Activated naive CD4-positive, alpha-beta T cell treated with anti-CD3 and anti-CD28 coated beads, Interleukin-2, amount 10 ng/mL, durations not matched to agents 7 days and 5 days (primary cell): ENCODE data around the gene PEF1.

Experiments
- CTCF ChIA-PET: fragments of 350-600 bp; sonication (Branson Sonifier 250); formaldehyde crosslinking; loops from one replicate; lab custom pipeline; 2021; ENCODE audit warnings: antibody characterized with exemption; lab: Charles Lee
- DNase-seq: peaks from one replicate; pipeline ENCODE4 v3.0.0-alpha.2; 2020
- H3K27ac Mint-ChIP-seq: one replicate; pipeline ENCODE4 v1.8.0; 2021; ENCODE audit warnings: mild to moderate bottlenecking, moderate library complexity, mixed read lengths
- H3K27me3 Mint-ChIP-seq: one replicate; pipeline ENCODE4 v1.8.0; 2021; ENCODE audit warnings: mild to moderate bottlenecking, mixed read lengths
- H3K36me3 Mint-ChIP-seq: one replicate; pipeline ENCODE4 v1.8.0; 2021; ENCODE audit warnings: mixed read lengths
- H3K4me1 Mint-ChIP-seq: one replicate; pipeline ENCODE4 v1.8.0; 2021; ENCODE audit warnings: mixed read lengths
- H3K4me3 Mint-ChIP-seq: one replicate; pipeline ENCODE4 v1.8.0; 2021; ENCODE audit warnings: mild to moderate bottlenecking, moderate library complexity, mixed read lengths
- H3K9me3 Mint-ChIP-seq: one replicate; pipeline ENCODE4 v1.8.0; 2021; ENCODE audit warnings: mixed read lengths

The PEF1 gene

DNA sequence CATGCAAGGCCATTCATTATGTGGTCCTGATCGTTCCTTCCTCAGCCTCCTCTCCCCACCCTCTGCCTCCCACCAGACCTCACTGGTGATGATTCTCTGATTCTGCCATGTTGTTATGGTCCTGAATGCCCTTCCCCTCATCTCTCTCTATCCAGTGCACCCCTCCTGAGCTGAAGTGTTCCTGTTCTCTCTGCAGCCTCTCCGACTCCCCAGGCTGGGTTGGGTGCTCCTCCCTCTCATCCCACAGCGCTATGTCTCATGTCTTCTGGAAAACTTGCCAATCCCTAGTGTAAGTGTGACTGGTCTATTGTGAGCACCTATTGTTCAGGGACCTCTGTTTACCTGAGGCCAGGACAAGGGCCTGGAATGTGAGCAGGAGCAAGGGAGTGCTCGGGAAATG lies 11.1 kb upstream of the PEF1 start:
- H3K27ac Mint-ChIP-seq = no peak overlapping the region
- no peak overlapping the region for H3K4me3 Mint-ChIP-seq
- H3K27me3 Mint-ChIP-seq = peaks cover 55% of the 10 kb centered on the region

GRCh38 chr1:31655104-31655503 lies 10.4 kb upstream of the PEF1 start:
- no peak for DNase-seq
- H3K9me3 Mint-ChIP-seq = no peaks in the 10 kb centered on the region
- H3K4me1 Mint-ChIP-seq = no peaks in the 10 kb centered on the region
- H3K36me3 Mint-ChIP-seq = no peaks in the 10 kb centered on the region
- H3K4me3 Mint-ChIP-seq = no peak overlapping the region
- CTCF ChIA-PET = interaction anchor here (1.3 kb wide), 1 partner anchor 8 kb away, joined by 4 read pairs; no protein-coding TSS in a partner anchor
- peaks cover 59% of the 10 kb centered on the region for H3K27me3 Mint-ChIP-seq
- no peak overlapping the region for H3K27ac Mint-ChIP-seq

More for the DNA sequence above, 11.1 kb upstream of the PEF1 start:
- CTCF ChIA-PET = no interaction called here
- Mint-ChIP-seq H3K36me3 (no peaks in the 10 kb centered on the region), H3K4me1 (no peaks in the 10 kb centered on the region), H3K9me3 (no peaks in the 10 kb centered on the region)
- no peak for DNase-seq

- CTCF ChIA-PET = interaction anchor here (1.3 to 1.6 kb wide), 2 partner anchors 9 to 61 kb away, joined by 3 to 4 read pairs; no protein-coding TSS in a partner anchor
- H3K27me3 Mint-ChIP-seq = peaks cover 66% of the 10 kb centered on the region
- no peaks in the 10 kb centered on the region for H3K36me3 Mint-ChIP-seq
- no peak overlapping the region for H3K27ac Mint-ChIP-seq
- no peaks in the 10 kb centered on the region for H3K4me1 Mint-ChIP-seq
- H3K4me3 Mint-ChIP-seq = no peak overlapping the region
- no peak for DNase-seq
- H3K9me3 Mint-ChIP-seq = no peaks in the 10 kb centered on the region
These were observed 9.7 kb upstream of the PEF1 start for GRCh38 chr1:31654474-31654776.

DNA sequence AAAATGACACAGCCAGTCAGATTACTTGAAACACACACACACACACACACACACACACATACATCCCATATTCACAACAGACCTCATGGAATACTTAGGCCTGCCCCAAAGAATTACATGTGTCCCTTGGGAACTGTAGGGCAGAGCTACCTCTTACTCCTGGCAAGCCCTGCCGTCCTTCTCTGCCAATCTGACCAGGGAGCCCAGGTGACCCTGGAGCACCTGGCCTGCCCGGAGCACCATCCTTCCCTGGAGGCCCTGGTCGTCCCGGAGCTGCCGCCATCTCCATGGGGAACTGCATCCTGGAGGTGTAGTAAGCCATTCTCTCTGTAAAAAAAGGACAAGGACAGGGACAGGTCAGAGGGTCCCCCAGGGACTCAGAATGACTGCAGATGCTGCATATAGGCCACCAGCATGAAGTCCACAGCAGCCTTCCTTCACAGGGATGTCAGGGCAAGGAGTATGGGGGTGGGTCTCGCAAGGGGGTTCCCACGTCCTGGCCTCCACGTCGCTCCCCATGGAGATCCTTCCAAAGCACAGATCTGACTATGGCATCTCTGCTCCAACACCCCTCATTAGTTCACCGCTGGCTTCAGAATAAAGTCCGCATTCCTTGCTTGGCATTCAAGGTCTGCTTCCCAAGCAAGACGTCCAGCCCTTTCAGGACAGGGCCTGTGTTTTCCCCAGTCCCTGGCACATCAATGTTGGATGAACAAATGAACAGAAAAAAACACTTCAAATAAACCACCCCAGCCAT lies 9.2 kb upstream of the PEF1 start:
- CTCF ChIA-PET = interaction anchor here (1.3 to 1.6 kb wide), 2 partner anchors 9 to 62 kb away, joined by 3 to 4 read pairs; no protein-coding TSS in a partner anchor
- H3K36me3 Mint-ChIP-seq = no peaks in the 10 kb centered on the region

GRCh38 chr1:31652891-31653499 lies 8.3 kb upstream of the PEF1 start:
- Mint-ChIP-seq H3K27ac (no peak overlapping the region), H3K27me3 (peaks cover 66% of the 10 kb centered on the region), H3K36me3 (no peaks in the 10 kb centered on the region), H3K4me3 (no peak overlapping the region), H3K9me3 (no peaks in the 10 kb centered on the region), H3K4me1 (peaks cover 3% of the 10 kb centered on the region)
- no peak for DNase-seq
- CTCF ChIA-PET = interaction anchor here (1.2 to 1.6 kb wide), 2 partner anchors 11 to 63 kb away, joined by 3 read pairs; no protein-coding TSS in a partner anchor

More for the DNA sequence above, 9.2 kb upstream of the PEF1 start:
- no peak overlapping the region for H3K27ac Mint-ChIP-seq
- no peak overlapping the region for H3K4me3 Mint-ChIP-seq
- no peaks in the 10 kb centered on the region for H3K9me3 Mint-ChIP-seq
- DNase-seq = no peak
- peaks cover 66% of the 10 kb centered on the region for H3K27me3 Mint-ChIP-seq
- no peaks in the 10 kb centered on the region for H3K4me1 Mint-ChIP-seq

GRCh38 chr1:31651766-31652165 lies 7.1 kb upstream of the PEF1 start:
- peaks cover 59% of the 10 kb centered on the region for H3K27me3 Mint-ChIP-seq
- peaks cover 10% of the 10 kb centered on the region for H3K4me1 Mint-ChIP-seq
- H3K9me3 Mint-ChIP-seq = no peaks in the 10 kb centered on the region
- CTCF ChIA-PET = interaction anchor here (1.2 kb wide), 1 partner anchor 12 kb away, joined by 3 read pairs; no protein-coding TSS in a partner anchor
- H3K4me3 Mint-ChIP-seq = no peak overlapping the region
- H3K27ac Mint-ChIP-seq = no peak overlapping the region
- no peaks in the 10 kb centered on the region for H3K36me3 Mint-ChIP-seq
- DNase-seq = no peak

- no peaks in the 10 kb centered on the region for H3K36me3 Mint-ChIP-seq
- no peak overlapping the region for H3K4me3 Mint-ChIP-seq
- DNase-seq = no peak
- H3K4me1 Mint-ChIP-seq = peaks cover 15% of the 10 kb centered on the region
- H3K27me3 Mint-ChIP-seq = peaks cover 55% of the 10 kb centered on the region
- CTCF ChIA-PET = no interaction called here
- peaks cover 3% of the 10 kb centered on the region for H3K9me3 Mint-ChIP-seq
- no peak overlapping the region for H3K27ac Mint-ChIP-seq
These were observed 6.4 kb upstream of the PEF1 start for GRCh38 chr1:31651089-31651420.

DNA sequence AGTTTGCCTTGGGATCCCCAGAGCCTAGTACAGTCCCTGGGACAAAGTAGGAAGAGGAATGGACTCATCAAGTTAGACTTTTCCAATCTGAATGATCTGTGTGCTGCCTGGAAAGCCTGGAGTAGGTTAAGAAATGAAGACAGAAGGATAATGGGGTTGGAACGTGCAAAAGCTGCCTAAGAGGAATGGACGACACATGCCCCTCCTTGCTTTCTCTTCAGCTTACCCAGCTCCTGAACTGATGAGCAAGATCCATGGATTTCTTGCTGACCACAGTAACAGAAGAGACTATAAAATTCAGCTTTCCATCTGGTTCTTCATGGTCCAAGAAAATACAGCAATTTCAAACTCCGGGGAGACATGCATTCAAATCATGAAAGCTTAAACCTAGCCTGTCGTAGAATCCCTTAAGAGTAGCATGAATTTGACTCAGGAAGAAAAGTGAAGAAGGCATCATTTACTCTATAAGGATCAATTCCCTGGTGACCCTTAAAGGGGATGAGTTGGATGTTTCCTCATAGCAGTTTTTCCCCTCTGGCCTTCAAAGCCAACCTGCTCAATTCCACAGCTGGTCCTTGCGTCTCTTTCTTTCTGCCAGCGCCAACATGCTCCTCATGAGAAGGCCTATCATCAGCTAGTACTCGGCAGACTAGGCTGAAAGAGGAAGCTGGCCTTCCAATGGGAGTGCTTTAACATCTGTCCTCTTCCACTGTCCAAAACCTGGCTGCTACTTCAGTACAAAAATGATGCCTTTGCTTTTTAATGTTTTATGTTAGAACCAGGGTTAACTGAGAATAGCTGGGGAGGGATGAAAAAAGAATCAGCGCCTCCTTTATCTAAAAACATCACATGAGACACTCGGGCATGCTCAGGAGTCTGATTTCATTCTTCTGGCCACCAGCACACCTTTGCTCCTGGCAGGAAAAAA lies 5.7 kb upstream of the PEF1 start:
- DNase-seq = no peak
- Mint-ChIP-seq H3K27me3 (peaks cover 48% of the 10 kb centered on the region), H3K9me3 (peaks cover 3% of the 10 kb centered on the region), H3K36me3 (no peaks in the 10 kb centered on the region), H3K4me3 (no peak overlapping the region), H3K4me1 (peaks cover 21% of the 10 kb centered on the region), H3K27ac (no peak overlapping the region)
- CTCF ChIA-PET = interaction anchor here (0.6 to 1.1 kb wide), 2 partner anchors 14 to 411 kb away, joined by 3 read pairs; no protein-coding TSS in a partner anchor

DNA sequence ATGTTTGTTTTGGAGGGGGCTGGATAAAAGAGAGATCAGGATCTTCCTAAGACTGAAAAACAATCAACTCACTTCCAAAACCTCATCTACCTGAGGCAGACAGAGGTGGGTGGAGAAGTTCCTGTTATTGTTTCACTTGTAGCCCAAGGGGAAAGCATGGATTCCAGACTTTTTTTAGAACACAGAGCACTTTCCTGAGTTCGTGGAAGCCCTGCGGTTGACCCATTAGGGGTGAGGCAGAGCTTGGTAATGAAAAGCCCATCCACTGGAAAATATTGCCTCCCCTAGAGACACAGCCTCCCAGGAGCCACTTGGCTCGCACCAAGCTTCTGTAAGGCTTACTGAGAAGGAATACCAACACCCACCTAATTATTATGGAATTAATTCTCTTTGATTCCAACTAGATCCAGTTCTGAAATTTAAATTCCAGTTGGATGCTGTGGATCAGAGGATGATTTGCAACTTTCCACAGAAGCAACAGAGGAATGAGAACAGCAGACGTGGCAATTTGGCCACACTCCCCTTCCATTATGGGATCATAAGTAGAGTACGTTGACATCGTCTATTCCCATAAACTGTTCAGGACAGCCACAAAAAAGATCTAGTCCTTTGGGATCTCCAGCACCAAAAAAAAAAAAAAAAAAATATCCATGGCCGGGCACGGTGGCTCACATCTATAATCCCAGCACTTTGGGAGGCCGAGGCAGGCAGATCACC lies 4.1 kb upstream of the PEF1 start:
- no peak overlapping the region for H3K4me3 Mint-ChIP-seq
- no peaks in the 10 kb centered on the region for H3K36me3 Mint-ChIP-seq
- no peak overlapping the region for H3K27ac Mint-ChIP-seq
- peaks cover 34% of the 10 kb centered on the region for H3K4me1 Mint-ChIP-seq
- H3K9me3 Mint-ChIP-seq = peaks cover 3% of the 10 kb centered on the region
- DNase-seq = no peak
- CTCF ChIA-PET = no interaction called here
- peaks cover 43% of the 10 kb centered on the region for H3K27me3 Mint-ChIP-seq

- H3K4me3 Mint-ChIP-seq = no peak overlapping the region
- no peak overlapping the region for H3K27ac Mint-ChIP-seq
- peaks cover 39% of the 10 kb centered on the region for H3K4me1 Mint-ChIP-seq
- no peak for DNase-seq
- CTCF ChIA-PET = no interaction called here
- H3K36me3 Mint-ChIP-seq = no peaks in the 10 kb centered on the region
- H3K27me3 Mint-ChIP-seq = peaks cover 37% of the 10 kb centered on the region
- H3K9me3 Mint-ChIP-seq = peaks cover 3% of the 10 kb centered on the region
These were observed 3.5 kb upstream of the PEF1 start for GRCh38 chr1:31648190-31648589.

- Mint-ChIP-seq H3K27ac (no peak overlapping the region), H3K9me3 (peaks cover 3% of the 10 kb centered on the region), H3K36me3 (no peaks in the 10 kb centered on the region), H3K27me3 (peaks cover 30% of the 10 kb centered on the region), H3K4me1 (peaks cover 39% of the 10 kb centered on the region), H3K4me3 (no peak overlapping the region)
- CTCF ChIA-PET = no interaction called here
- no peak for DNase-seq
These were observed 2.4 kb upstream of the PEF1 start for GRCh38 chr1:31647106-31647505.

DNA sequence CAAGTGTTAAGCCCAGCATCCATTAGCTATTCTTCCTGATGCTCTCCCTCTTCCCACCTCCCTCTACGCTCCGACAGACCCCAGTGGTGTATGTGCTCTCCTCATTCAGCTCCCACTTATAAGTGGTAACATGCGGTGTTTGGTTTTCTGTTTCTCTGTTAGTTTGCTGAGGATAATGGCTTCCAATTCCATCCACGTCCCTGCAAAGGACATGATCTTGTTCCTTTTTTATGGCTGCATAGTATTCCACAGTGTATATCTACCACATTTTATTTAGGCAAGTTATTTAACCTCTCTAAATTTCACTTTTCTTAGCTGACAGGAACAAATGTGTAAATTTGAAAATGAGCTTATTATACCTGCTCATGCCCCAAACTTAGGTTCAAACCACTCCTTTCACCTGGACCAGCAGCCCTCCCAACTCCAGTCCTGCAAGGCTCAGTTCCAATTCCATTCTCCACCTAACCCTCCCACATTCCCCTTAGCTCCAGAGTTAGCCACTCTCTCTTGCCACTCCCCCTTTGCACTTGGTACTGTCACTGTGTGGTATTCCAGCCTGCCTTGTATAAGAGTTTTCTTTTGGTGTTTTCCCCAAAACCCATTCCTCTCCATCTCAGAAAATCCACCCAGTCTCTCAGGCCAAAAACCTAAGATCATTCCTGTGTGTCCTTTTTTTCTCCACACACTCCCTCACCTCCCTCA lies 1.7 kb upstream of the PEF1 start:
- peaks cover 25% of the 10 kb centered on the region for H3K27me3 Mint-ChIP-seq
- peak overlapping the region; percentile 99 for H3K4me3 Mint-ChIP-seq
- peaks cover 39% of the 10 kb centered on the region for H3K4me1 Mint-ChIP-seq
- DNase-seq = no peak
- CTCF ChIA-PET = no interaction called here
- no peaks in the 10 kb centered on the region for H3K36me3 Mint-ChIP-seq
- H3K27ac Mint-ChIP-seq = no peak overlapping the region
- peaks cover 3% of the 10 kb centered on the region for H3K9me3 Mint-ChIP-seq

- Mint-ChIP-seq H3K4me3 (peak overlapping the region; percentile 99), H3K9me3 (peaks cover 3% of the 10 kb centered on the region), H3K27ac (peak overlapping the region; percentile 100), H3K4me1 (peaks cover 39% of the 10 kb centered on the region), H3K36me3 (no peaks in the 10 kb centered on the region), H3K27me3 (peaks cover 16% of the 10 kb centered on the region)
- CTCF ChIA-PET = interaction anchor here (0.6 to 0.8 kb wide), 2 partner anchors 14 to 262 kb away, joined by 3 read pairs; no protein-coding TSS in a partner anchor
- DNase-seq = no peak
These were observed 545 bp upstream of the PEF1 start for GRCh38 chr1:31645274-31645568.
